ENCODE results near the gene SATB1.

SATB1 gene

DNA sequence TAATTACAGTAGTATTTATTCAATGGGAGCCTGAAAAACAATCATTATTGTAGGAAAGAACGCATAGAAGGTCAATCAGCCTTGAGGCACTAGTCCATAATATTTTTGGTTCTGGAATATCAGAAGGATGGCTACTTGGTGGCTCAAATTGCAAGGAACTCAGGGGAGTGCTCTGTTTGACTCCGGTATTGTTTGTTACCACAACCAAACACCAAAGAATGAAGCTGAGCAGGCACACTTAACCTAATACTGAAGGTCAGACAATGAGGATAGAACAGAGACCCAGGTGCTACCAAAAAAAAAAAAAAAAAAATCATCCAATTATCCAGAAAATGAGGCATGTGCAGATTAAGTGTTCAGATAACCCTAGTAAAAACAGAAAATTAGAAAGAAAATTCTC is 11.1 kb upstream of the SATB1 start:
- Histone ChIP-seq H3K27me3 (ENCODE audit: insufficient read depth, low read depth) (no peaks in the 10 kb centered on the region), H3K4me2 (no peak overlapping the region), H3K79me2 (ENCODE audit: insufficient read depth, low read depth) (no peaks in the 10 kb centered on the region), H3K4me3 (IDR thresholded peaks at IDR 0.05; ENCODE audit: insufficient read depth, low read depth, low read length) (no peak overlapping the region), H3K27ac (no peak overlapping the region), H3K36me3 (ENCODE audit: insufficient read depth) (no peaks in the 10 kb centered on the region), H3K9ac (no peak overlapping the region), H4K20me1 (ENCODE audit: insufficient read depth) (no peaks in the 10 kb centered on the region), H2AFZ (ENCODE audit: low read depth) (no peak overlapping the region), H3K4me1 (ENCODE audit: low read depth, poor library complexity, severe bottlenecking) (no peaks in the 10 kb centered on the region)
- no peak for TF ChIP-seq CTCF (conservative IDR thresholded peaks at IDR 0.05; ENCODE audit: low read depth, low read length)

- no peaks in the 10 kb centered on the region for H3K27me3 ChIP-seq (ENCODE audit: insufficient read depth, low read depth)
- no peak for TF ChIP-seq CTCF (conservative IDR thresholded peaks at IDR 0.05; ENCODE audit: low read depth, low read length)
- no peak overlapping the region for H2AFZ ChIP-seq (ENCODE audit: low read depth)
- no peak overlapping the region for H3K4me3 ChIP-seq (IDR thresholded peaks at IDR 0.05; ENCODE audit: insufficient read depth, low read depth, low read length)
- no peaks in the 10 kb centered on the region for H3K36me3 ChIP-seq (ENCODE audit: insufficient read depth)
- no peaks in the 10 kb centered on the region for H3K4me1 ChIP-seq (ENCODE audit: low read depth, poor library complexity, severe bottlenecking)
- H3K9ac ChIP-seq, result no peak overlapping the region
- no peak overlapping the region for H3K4me2 ChIP-seq
- H3K79me2 ChIP-seq (ENCODE audit: insufficient read depth, low read depth), result no peaks in the 10 kb centered on the region
- H4K20me1 ChIP-seq (ENCODE audit: insufficient read depth), result no peaks in the 10 kb centered on the region
- H3K27ac ChIP-seq, result no peak overlapping the region
Observed at GRCh38 chr3:18434711-18435110, 9.6 kb upstream of the SATB1 start.

DNA sequence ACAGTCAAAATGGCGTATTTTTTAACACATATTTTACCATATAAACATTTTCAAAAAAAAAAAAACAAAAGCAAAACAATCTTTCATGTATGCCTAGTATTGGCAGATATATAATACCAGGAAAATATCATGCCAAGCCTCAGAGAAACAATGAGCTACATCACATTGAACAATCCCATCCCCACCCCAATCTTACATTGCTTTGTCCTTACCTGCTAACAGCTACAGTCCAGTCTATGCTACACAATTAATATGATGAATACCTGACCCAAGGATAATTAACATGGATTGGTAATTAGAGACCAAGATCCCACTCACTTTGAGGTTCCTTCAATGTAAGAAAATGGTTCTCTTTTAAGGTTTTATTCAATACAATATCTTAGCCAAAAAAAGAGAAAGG is 7.6 kb upstream of the SATB1 start:
- Histone ChIP-seq H3K27me3 (ENCODE audit: insufficient read depth, low read depth) (no peaks in the 10 kb centered on the region), H3K4me1 (ENCODE audit: low read depth, poor library complexity, severe bottlenecking) (no peaks in the 10 kb centered on the region), H3K27ac (no peak overlapping the region), H3K9ac (no peak overlapping the region), H4K20me1 (ENCODE audit: insufficient read depth) (no peaks in the 10 kb centered on the region), H3K4me2 (no peak overlapping the region), H2AFZ (ENCODE audit: low read depth) (no peak overlapping the region), H3K36me3 (ENCODE audit: insufficient read depth) (no peaks in the 10 kb centered on the region), H3K79me2 (ENCODE audit: insufficient read depth, low read depth) (no peaks in the 10 kb centered on the region), H3K4me3 (IDR thresholded peaks at IDR 0.05; ENCODE audit: insufficient read depth, low read depth, low read length) (no peak overlapping the region)
- no peak for TF ChIP-seq CTCF (conservative IDR thresholded peaks at IDR 0.05; ENCODE audit: low read depth, low read length)

DNA sequence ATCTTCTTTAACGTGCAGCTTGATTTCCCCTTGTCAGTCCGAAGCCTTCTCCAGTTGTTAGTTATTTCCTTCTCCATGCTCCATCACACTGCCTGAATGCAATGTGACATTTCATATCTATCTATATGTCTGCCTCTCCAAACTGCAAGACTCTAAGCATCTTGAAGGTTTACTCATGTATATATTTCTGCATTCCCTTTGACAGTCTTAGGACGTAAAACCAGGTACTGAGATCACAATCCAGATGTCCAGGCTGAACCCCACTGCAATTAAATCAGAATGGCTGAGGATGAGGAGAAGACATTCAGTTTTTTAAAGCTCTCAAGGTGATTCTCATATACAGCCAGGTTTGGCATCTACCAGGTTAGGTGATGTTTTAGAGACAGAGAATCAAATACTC is 6.1 kb upstream of the SATB1 start:
- no peaks in the 10 kb centered on the region for H4K20me1 ChIP-seq (ENCODE audit: insufficient read depth)
- no peak overlapping the region for H3K4me2 ChIP-seq
- H3K27ac ChIP-seq, result no peak overlapping the region
- no peaks in the 10 kb centered on the region for H3K4me1 ChIP-seq (ENCODE audit: low read depth, poor library complexity, severe bottlenecking)
- H3K79me2 ChIP-seq (ENCODE audit: insufficient read depth, low read depth), result no peaks in the 10 kb centered on the region
- H3K9ac ChIP-seq, result no peak overlapping the region
- no peak for TF ChIP-seq CTCF (conservative IDR thresholded peaks at IDR 0.05; ENCODE audit: low read depth, low read length)
- no peak overlapping the region for H2AFZ ChIP-seq (ENCODE audit: low read depth)
- H3K36me3 ChIP-seq (ENCODE audit: insufficient read depth), result no peaks in the 10 kb centered on the region
- no peaks in the 10 kb centered on the region for H3K27me3 ChIP-seq (ENCODE audit: insufficient read depth, low read depth)
- no peak overlapping the region for H3K4me3 ChIP-seq (IDR thresholded peaks at IDR 0.05; ENCODE audit: insufficient read depth, low read depth, low read length)

Data from KMS-11 (cell line).